ENCODE data around the gene TNS2. TPM values are rescaled to one million over a fixed set of nuclear protein-coding genes. Genes with fewer than 3 reads are reported as not detected.

TNS2 gene
- total and polyA plus RNA-seq, 10 of the 15 experiments (the other 5 are each of a cell fraction or from before 2014, with no cell fraction given) = 0.03 to 0.72 (median 0.16) TPM; not detected in 4

GRCh38 chr12:53047221-53048032 is 2.4 kb upstream of the TNS2 start (continued):
- TF ChIP-seq PML (IDR thresholded peaks at IDR 0.05; ENCODE audit: low read length) (no peak), NRF1 (conservative IDR thresholded peaks at IDR 0.05; ENCODE audit: low read depth, low read length) (no peak), CHD1 (IDR thresholded peaks at IDR 0.05; ENCODE audit: low read depth, low read length) (no peak), RBBP5 (conservative IDR thresholded peaks at IDR 0.05) (no peak), EGR1 (IDR thresholded peaks at IDR 0.05; ENCODE audit: borderline replicate concordance in 1 of 2, low read depth in 2 of 2, low read length in 2 of 2) (no peak; a peak in 1 of 3 replicates), TCF7 (IDR thresholded peaks at IDR 0.05; ENCODE audit: borderline replicate concordance) (no peak), CBX3 (IDR thresholded peaks at IDR 0.05; ENCODE audit: borderline replicate concordance, low read depth) (no peak), ZSCAN29 (IDR thresholded peaks at IDR 0.05) (no peak), MTA3 (IDR thresholded peaks at IDR 0.05; ENCODE audit: borderline replicate concordance, low read length) (no peak), ZNF622 (IDR thresholded peaks at IDR 0.05) (no peak), ATF7 (IDR thresholded peaks at IDR 0.05; ENCODE audit: low read depth) (no peak), TCF3 (IDR thresholded peaks at IDR 0.05; ENCODE audit: borderline replicate concordance, insufficient read depth, low read depth, low read length) (no peak), IKZF2 (IDR thresholded peaks at IDR 0.05) (no peak), NR2F1 (conservative IDR thresholded peaks at IDR 0.05) (peak; percentile 90), SIX5 (IDR thresholded peaks at IDR 0.05; ENCODE audit: low read depth, low read length, severe bottlenecking) (no peak), WRNIP1 (IDR thresholded peaks at IDR 0.05; ENCODE audit: borderline replicate concordance, low read depth, low read length) (no peak), SUZ12 (IDR thresholded peaks at IDR 0.05; ENCODE audit: unreplicated experiment) (no peak), SPI1 (IDR thresholded peaks at IDR 0.05; ENCODE audit: borderline replicate concordance, insufficient read depth, low read depth, low read length) (no peak), BACH1 (IDR thresholded peaks at IDR 0.05; ENCODE audit: borderline replicate concordance) (peak; percentile 52), EZH2 (IDR thresholded peaks at IDR 0.05; ENCODE audit: borderline replicate concordance, control insufficient read depth, low read depth, low read length) (no peak), CREM (IDR thresholded peaks at IDR 0.05; ENCODE audit: low read depth) (no peak), E4F1 (IDR thresholded peaks at IDR 0.05; ENCODE audit: borderline replicate concordance, partially characterized antibody) (no peak), LARP7 (IDR thresholded peaks at IDR 0.05) (peak; percentile 69), POLR2AphosphoS5 (IDR thresholded peaks at IDR 0.05; ENCODE audit: low read length) (no peak)
- TF ChIP-seq, protein P1, sequence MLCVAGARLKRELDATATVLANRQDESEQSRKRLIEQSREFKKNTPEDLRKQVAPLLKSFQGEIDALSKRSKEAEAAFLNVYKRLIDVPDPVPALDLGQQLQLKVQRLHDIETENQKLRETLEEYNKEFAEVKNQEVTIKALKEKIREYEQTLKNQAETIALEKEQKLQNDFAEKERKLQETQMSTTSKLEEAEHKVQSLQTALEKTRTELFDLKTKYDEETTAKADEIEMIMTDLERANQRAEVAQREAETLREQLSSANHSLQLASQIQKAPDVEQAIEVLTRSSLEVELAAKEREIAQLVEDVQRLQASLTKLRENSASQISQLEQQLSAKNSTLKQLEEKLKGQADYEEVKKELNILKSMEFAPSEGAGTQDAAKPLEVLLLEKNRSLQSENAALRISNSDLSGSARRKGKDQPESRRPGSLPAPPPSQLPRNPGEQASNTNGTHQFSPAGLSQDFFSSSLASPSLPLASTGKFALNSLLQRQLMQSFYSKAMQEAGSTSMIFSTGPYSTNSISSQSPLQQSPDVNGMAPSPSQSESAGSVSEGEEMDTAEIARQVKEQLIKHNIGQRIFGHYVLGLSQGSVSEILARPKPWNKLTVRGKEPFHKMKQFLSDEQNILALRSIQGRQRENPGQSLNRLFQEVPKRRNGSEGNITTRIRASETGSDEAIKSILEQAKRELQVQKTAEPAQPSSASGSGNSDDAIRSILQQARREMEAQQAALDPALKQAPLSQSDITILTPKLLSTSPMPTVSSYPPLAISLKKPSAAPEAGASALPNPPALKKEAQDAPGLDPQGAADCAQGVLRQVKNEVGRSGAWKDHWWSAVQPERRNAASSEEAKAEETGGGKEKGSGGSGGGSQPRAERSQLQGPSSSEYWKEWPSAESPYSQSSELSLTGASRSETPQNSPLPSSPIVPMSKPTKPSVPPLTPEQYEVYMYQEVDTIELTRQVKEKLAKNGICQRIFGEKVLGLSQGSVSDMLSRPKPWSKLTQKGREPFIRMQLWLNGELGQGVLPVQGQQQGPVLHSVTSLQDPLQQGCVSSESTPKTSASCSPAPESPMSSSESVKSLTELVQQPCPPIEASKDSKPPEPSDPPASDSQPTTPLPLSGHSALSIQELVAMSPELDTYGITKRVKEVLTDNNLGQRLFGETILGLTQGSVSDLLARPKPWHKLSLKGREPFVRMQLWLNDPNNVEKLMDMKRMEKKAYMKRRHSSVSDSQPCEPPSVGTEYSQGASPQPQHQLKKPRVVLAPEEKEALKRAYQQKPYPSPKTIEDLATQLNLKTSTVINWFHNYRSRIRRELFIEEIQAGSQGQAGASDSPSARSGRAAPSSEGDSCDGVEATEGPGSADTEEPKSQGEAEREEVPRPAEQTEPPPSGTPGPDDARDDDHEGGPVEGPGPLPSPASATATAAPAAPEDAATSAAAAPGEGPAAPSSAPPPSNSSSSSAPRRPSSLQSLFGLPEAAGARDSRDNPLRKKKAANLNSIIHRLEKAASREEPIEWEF (IDR thresholded peaks at IDR 0.05; ENCODE audit: insufficient replicate concordance, low read depth, low read length) = no peak

Measured in GM12878 (cell line).